Fibroblast of mammary gland (primary cell): Measurements from ENCODE around the gene PIK3AP1.
A peak's percentile ranks its signal among the peaks of the same experiment; 100 is the strongest.

Source experiments
- DNase-seq: peaks from one replicate; pipeline ENCODE4 v3.0.0-alpha.2; 2010; ENCODE audit warnings: low read depth
- H3K4me3 ChIP-seq: 2 replicates; pipeline ENCODE4 v1.5.1; 2011; ENCODE audit warnings: low read depth, mild to moderate bottlenecking, low read length, moderate library complexity; ENCODE audit not compliant: control insufficient read depth
- CTCF ChIP-seq: conservative IDR thresholded peaks from 2 replicates; pipeline ENCODE4 v1.5.1; 2011; ENCODE audit warnings: low read depth, low read length, inconsistent platforms; ENCODE audit not compliant: control insufficient read depth, insufficient read depth

The PIK3AP1 gene

GRCh38 chr10:96588060-96588554, 132.2 kb downstream of the PIK3AP1 start:
- H3K4me3 ChIP-seq, result peak overlapping the region; percentile 58
- no peak for TF ChIP-seq CTCF
- no peak for DNase-seq

- no peak for TF ChIP-seq CTCF
- peak; percentile 83 for DNase-seq
- peak overlapping the region; percentile 58 for H3K4me3 ChIP-seq
These were observed 132.9 kb downstream of the PIK3AP1 start for GRCh38 chr10:96587264-96588059.

GRCh38 chr10:96586419-96587263, 133.7 kb downstream of the PIK3AP1 start, which contains the start of gene TM9SF3:
Gene TM9SF3 (minus strand): TSS chr10:96587012. CDS start chr10:96586835, 177 bp downstream.
- H3K4me3 ChIP-seq, result peak within 1 kb of the TSS; percentile 79
- TF ChIP-seq CTCF, result no peak
- DNase-seq, result peak; percentile 76

- DNase-seq, result peak; percentile 14
These were observed 134.4 kb downstream of the PIK3AP1 start for GRCh38 chr10:96585736-96586418.

GRCh38 chr10:96584474-96584873, 135.8 kb downstream of the PIK3AP1 start:
- no peak overlapping the region for H3K4me3 ChIP-seq
- no peak for TF ChIP-seq CTCF
- no peak for DNase-seq

More at GRCh38 chr10:96585736-96586418, 134.4 kb downstream of the PIK3AP1 start:
- peak overlapping the region; percentile 79 for H3K4me3 ChIP-seq
- no peak for TF ChIP-seq CTCF

GRCh38 chr10:96584035-96584434, 136.3 kb downstream of the PIK3AP1 start:
- DNase-seq, result no peak
- TF ChIP-seq CTCF, result no peak
- H3K4me3 ChIP-seq, result no peak overlapping the region
